GM21529 (cell line): ENCODE data around the gene CSE1L.
"Not testable (repeated sequence)": the region's sequence is repeated elsewhere in the genome, so short reads cannot be mapped to it uniquely, and the experiment has no call there.

Experiments
- ATAC-seq: cut with Tn5 transposase; IDR thresholded peaks from one replicate; pipeline ENCODE4 v1.9.1; 2021; ENCODE audit not compliant: unreplicated experiment

Gene CSE1L

GRCh38 chr20:49046087-49046900, at the start of gene CSE1L:
Gene CSE1L, plus strand, starts transcription at chr20:49046312. Its CDS starts 12,152 bp downstream, at chr20:49058464.
- ATAC-seq, result peak; percentile 86

GRCh38 chr20:48999890-49000870, 45.9 kb upstream of the CSE1L start:
- ATAC-seq, result no peak

GRCh38 chr20:49001741-49002140, 44.4 kb upstream of the CSE1L start:
- ATAC-seq, result no peak

DNA sequence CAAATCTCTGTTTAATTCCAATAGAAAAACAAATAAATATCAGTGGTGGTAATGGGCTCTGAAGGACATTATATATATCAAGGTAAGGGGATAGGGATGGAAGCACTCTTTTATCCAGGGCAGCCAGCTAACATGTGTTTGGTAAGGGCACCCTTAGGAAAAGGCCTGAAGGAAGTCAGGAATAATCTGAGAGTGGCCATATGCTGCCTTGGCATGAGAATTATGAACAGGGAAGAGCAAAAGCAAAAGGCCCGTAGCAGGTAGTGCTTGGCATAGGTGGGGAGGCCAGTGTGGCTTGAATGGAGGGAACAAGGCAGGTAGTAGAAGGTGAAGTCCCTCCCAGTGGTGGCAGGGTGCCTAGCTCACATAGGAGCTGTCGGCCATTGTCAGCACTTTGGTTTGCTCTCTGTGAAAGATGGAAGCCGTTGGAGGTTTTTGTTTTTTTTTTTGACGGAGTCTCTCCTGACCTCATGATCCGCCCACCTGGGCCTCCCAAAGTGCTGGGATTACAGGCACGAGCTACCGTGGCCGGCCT, 39.6 kb upstream of the CSE1L start:
- no peak for ATAC-seq

DNA sequence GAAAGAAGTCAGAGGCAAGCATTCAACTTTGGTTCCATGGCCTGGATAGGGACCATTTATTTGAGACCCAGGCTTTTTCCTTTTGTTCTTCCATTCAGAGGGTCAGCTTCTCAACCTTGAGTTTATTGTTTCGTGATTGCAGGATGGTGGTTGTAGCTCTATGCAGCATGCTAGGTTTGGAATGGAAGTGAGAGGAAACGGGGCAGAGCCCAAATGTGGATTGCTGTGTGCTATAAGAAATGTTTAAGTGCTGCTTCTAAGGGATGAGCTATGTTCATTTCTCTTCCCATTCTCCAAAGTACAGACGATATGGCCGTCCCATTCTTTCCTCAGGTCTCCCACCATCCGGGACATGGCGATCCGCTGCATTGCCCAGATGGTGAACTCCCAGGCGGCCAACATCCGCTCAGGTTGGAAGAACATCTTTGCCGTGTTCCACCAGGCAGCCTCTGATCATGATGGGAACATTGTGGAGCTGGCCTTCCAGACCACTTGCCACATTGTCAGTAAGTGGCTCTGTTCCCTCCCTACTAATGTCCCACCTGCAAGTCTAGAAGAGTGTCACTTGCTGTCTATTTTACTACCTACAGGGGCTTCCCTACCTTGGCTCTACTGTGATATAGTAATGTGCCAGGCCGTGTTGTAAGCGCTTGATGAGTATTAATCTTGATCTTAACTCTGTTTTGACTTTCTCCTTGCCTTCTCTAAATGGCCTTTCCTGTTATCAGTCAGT, 36.0 kb upstream of the CSE1L start:
- no peak for ATAC-seq

GRCh38 chr20:49024220-49024619, 21.9 kb upstream of the CSE1L start:
- no peak for ATAC-seq

GRCh38 chr20:49028177-49028576, 17.9 kb upstream of the CSE1L start:
- not testable (repeated sequence) for ATAC-seq

DNA sequence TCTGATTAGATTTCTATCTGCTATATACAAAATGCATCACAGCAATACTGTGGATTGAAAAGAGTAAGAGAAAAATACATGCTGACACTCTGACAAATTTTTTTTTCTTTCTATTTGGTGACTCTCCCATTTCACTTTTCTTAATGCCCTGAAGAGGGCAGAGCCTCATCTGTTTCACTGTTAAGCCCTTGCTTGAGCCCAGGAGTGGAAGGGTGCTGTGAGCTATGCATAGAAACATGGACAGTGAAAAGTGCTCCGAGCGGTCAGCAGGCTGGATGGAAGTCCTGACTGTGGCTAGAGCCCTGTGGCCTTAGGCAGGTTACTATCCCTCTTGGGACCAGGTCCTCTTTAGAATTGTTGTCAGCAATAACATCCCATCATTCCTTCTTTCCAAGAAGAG, 17.4 kb upstream of the CSE1L start:
- ATAC-seq, result no peak

DNA sequence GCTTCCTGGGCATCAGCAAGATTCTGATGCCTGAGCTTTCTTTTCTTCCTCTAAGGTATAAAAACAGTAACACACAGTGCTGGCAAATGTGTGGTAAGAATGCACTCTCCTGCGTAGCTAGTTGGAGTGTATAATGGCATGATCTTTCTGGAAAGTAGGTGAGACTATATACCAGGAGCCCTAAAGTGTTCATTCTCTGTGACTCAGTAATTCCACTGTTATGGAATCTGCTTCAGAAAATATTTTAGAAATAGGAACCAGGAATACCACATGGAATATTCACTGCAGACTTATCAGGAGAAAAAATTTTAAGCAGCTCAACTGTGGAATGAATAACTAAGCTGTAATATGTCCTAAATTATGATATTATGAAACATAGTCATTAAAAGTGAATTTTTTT, 16.9 kb upstream of the CSE1L start:
- ATAC-seq, result no peak

- ATAC-seq, result no peak
Measured at GRCh38 chr20:49030954-49031619, 15.0 kb upstream of the CSE1L start.

DNA sequence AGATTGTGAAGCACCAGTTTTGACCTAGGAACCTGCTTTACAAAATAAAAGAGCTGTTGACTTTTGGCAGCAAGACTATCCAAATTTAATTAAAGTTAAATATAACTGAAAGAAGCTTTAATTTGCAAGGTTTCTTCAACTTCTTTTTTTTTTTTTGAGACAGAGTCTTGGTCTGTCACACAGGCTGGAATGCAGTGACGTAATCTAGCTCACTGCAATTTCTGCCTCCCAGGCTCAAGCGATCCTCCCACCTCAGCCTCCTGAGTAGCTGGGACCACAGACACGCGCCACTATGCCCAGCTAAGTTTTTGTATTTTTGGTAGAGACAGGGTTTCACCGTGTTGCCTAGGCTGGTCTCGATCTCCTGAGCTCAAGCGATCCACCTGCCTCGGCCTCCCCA, 13.7 kb upstream of the CSE1L start:
- no peak for ATAC-seq

GRCh38 chr20:49034070-49034732, 11.9 kb upstream of the CSE1L start:
- ATAC-seq, result no peak

DNA sequence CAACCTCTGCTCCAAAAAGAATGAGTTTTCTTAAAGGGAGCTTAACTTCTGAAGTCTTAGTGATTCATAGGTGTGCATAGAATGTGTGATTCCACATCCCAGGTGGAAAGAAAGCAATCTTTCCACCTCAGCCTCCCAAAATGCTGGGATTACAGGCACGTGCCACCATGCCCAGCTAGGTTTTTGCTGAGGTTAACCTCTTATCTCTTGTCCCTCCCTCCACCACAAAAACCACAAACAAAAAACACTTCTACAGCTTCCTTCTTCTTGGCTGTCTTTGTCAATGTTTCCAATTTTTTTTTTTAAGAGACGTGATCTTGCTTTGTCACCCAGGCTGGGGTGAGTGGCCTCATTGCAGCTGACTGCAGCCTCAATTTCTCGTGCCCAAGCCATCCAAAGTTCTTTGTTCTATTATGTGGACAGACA, 8.1 kb upstream of the CSE1L start:
- ATAC-seq, result no peak

DNA sequence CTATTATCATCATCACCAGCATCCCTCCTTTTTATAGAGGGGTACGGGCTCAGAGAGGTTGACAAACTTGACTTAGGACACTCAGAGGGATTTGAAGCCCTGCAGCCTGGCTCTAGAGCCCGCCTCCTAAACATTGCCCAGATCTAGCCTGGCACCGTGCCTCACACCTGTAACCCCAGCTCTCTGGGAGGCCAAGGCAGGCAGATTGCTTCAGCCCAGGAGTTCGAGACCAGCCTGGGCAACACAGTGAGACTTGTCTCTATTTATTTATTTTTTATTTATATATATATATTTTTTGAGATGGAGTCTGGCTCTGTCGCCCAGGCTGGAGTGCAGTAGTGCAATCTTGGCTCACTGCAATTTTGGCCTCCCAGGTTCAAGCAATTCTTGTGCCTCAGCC, 6.3 kb upstream of the CSE1L start:
- no peak for ATAC-seq

DNA sequence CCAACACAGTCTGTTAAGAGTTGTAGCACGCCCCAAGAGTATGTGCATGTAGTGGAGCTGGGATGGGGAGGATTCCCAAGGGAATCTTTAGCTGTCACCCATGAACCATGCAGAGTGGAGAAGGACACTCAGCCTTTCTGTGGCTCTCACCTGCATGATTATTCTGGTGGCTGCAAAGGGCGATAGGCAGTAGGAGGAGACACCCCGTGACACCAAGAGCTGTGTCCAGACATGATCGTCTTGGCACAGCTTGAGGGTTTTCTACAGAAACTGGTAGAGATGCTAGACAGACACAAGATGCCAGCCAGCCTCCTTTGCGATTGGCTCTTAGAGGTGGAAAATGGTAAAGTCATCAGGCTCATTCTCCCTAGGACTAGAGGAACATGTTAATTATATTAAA, 3.1 kb upstream of the CSE1L start:
- no peak for ATAC-seq

- no peak for ATAC-seq
Measured at GRCh38 chr20:49045440-49046086, 549 bp upstream of the CSE1L start.

GRCh38 chr20:49052334-49052733, 6.2 kb downstream of the CSE1L start:
- ATAC-seq, result no peak

DNA sequence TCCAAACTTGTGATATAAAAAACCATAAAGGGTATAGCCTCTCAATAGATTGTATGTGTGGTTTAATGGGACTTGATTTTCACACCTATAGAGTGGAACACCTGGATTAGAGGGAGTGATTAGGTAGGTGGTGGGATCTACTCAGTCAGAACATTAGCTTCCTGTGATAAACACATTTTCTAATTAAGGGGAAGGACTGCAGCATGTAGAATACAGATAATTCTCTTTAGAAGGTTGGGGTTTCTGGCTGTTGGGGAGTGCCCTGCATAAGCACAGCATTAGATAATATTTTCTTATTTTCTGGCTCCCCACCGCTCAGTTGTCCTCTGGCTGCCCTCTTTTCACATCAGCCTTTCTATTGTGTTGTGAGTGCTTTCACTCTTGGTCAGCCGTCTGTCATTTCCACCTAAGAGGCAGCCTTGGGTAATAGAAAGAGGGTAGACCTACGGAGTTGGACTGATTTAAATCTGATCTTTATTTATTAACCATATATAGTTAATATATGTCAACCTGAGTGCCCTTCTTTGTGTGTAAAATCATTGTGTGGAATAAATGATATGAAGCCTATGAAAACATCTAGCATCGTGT, 8.0 kb downstream of the CSE1L start:
- no peak for ATAC-seq

DNA sequence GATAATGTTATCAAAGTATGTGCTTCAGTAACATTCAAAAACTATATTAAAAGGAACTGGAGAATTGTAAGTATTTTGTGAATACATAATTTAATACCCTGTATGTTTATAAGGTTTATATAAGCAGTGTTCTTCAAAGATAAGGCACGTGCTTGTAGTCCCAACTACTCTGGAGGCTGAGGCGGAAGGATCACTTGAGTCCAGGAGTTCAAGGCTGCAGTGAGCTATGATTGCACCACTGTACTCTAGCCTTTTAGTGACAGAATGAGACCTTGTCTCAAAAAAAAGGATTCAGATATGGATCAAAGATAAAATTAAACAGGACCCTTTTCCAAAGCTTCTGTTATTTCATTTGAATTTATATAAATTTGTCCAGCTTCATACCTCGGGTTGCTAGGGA, 17.2 kb downstream of the CSE1L start:
- ATAC-seq, result no peak
